PC-9 (cell line): ENCODE results near the gene ROBO1. TPM values are rescaled to one million over a fixed set of nuclear protein-coding genes. Genes with fewer than 3 reads are reported as not detected.
"Not testable (repeated sequence)": the region's sequence is repeated elsewhere in the genome, so short reads cannot be mapped to it uniquely, and the experiment has no call there.

Experiments used
- BruUV-seq: library from RNA; stranded (reverse); fragments of 400-500 nt; replicated peaks from 2 replicates; lab custom pipeline; 2021; lab: Mats Ljungman, UMichigan
- CTCF ChIA-PET: fragments of 300-600 bp; sonication (Branson Sonifier 250); formaldehyde crosslinking; loops from one replicate; lab custom pipeline; 2022; ENCODE audit warnings: antibody characterized with exemption; lab: Charles Lee
- POLR2A ChIA-PET: fragments of 300-600 bp; sonication (Branson Sonifier 250); formaldehyde crosslinking; loops from one replicate; lab custom pipeline; 2022; ENCODE audit warnings: antibody characterized with exemption; ENCODE audit not compliant: unreplicated experiment; lab: Charles Lee
- DNase-seq, 2 experiments: peaks; one replicate each; pipeline versions ENCODE4 v3.0.0 to v3.0.0-alpha.2; 2015 to 2022; ENCODE audit warnings: mixed read lengths in 1 of 2
- H2AFZ ChIP-seq: fragments of 200-600 bp; sonication (generic); 2 replicates; pipeline ENCODE4 v1.8.1; 2017; ENCODE audit warnings: antibody characterized with exemption
- H3F3A ChIP-seq: fragments of 200-600 bp; sonication (generic); 2 replicates; pipeline ENCODE4 v1.8.1; 2017; ENCODE audit warnings: antibody characterized with exemption, mild to moderate bottlenecking, low read depth; ENCODE audit not compliant: insufficient read depth
- H3K27ac ChIP-seq: fragments of 200-600 bp; sonication (generic); 2 replicates; pipeline ENCODE4 v1.6.1; 2016; ENCODE audit warnings: mixed run types
- H3K27me3 ChIP-seq: fragments of 200-600 bp; sonication (generic); 2 replicates; pipeline ENCODE4 v1.6.1; 2016; ENCODE audit warnings: low read depth, mixed run types; ENCODE audit not compliant: insufficient read depth
- H3K36me3 ChIP-seq: fragments of 200-600 bp; sonication (generic); 2 replicates; pipeline ENCODE4 v1.6.1; 2016; ENCODE audit warnings: low read depth, mixed run types
- H3K4me1 ChIP-seq: fragments of 200-600 bp; sonication (generic); replicated peaks from 2 replicates; pipeline ENCODE4 v1.6.1; 2016; ENCODE audit warnings: mixed run types; ENCODE audit not compliant: insufficient read depth
- H3K4me2 ChIP-seq: fragments of 200-600 bp; sonication (generic); 2 replicates; pipeline ENCODE4 v1.6.1; 2017; ENCODE audit warnings: mixed run types
- H3K4me3 ChIP-seq: fragments of 200-600 bp; sonication (generic); 2 replicates; pipeline ENCODE4 v1.6.1; 2016; ENCODE audit warnings: mixed run types
- H3K79me2 ChIP-seq: fragments of 200-600 bp; sonication (generic); 2 replicates; pipeline ENCODE4 v1.6.1; 2017; ENCODE audit warnings: low read depth, mixed run types
- H3K9me2 ChIP-seq: fragments of 200-600 bp; sonication (generic); 2 replicates; pipeline ENCODE4 v1.8.1; 2017; ENCODE audit warnings: mild to moderate bottlenecking; ENCODE audit not compliant: insufficient read depth
- H3K9me3 ChIP-seq: fragments of 200-600 bp; sonication (generic); 2 replicates; pipeline ENCODE4 v1.8.1; 2016; ENCODE audit warnings: low read depth; ENCODE audit not compliant: insufficient read depth
- H4K20me1 ChIP-seq: fragments of 200-600 bp; sonication (generic); 2 replicates; pipeline ENCODE4 v1.8.1; 2017; ENCODE audit not compliant: insufficient read depth
- EZH2 ChIP-seq: fragments of 200-600 bp; sonication (generic); IDR thresholded peaks from 2 replicates; pipeline ENCODE4 v1.8.0; 2017; ENCODE audit warnings: antibody characterized with exemption, low read depth
- intact Hi-C: fragments of 100-400 bp; cut with micrococcal nuclease; formaldehyde crosslinking; loops from one replicate; pipeline ENCODE4 v1.10.0; 2022; ENCODE audit not compliant: unreplicated experiment
- total RNA-seq: library from RNA; stranded (reverse); gene quantifications from 2 replicates; pipeline ENCODE4 v1.2.3, GENCODE V29; 2021
- TF ChIP-seq, protein P1 (sequence below): fragments of 200-600 bp; sonication (generic); conservative IDR thresholded peaks from 2 replicates; pipeline ENCODE4 v1.6.1; 2017; ENCODE audit warnings: mixed run types, antibody characterized with exemption, mild to moderate bottlenecking, moderate library complexity

ROBO1 gene
- total RNA-seq, 1 experiment from 2014 or later: 17.5 TPM

DNA sequence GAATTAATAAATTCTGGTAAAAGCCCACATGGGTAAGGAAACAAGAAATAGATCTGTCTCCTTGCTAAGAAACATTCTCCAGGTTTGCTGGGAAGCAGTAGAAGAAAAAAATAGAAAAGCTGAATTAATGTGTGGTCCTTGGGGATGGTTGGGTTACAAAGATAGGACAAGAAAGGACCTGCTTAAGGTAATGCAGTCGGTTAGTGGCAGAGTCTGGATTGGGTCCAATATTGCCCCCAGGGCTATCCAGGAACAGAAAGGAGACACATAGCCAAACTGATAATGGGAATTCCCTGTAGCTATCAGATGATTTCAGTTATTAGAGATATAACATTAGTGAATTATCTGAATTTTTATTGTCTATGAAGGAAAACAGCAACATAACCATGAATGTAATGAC lies 584.3 kb downstream of the ROBO1 start:
- H3F3A ChIP-seq: no peaks in the 10 kb centered on the region
- ChIA-PET CTCF (no interaction called here), POLR2A (no interaction called here)
- H3K4me2 ChIP-seq: no peak overlapping the region
- H3K4me3 ChIP-seq: no peak overlapping the region
- no peak for TF ChIP-seq EZH2
- TF ChIP-seq, protein P1, sequence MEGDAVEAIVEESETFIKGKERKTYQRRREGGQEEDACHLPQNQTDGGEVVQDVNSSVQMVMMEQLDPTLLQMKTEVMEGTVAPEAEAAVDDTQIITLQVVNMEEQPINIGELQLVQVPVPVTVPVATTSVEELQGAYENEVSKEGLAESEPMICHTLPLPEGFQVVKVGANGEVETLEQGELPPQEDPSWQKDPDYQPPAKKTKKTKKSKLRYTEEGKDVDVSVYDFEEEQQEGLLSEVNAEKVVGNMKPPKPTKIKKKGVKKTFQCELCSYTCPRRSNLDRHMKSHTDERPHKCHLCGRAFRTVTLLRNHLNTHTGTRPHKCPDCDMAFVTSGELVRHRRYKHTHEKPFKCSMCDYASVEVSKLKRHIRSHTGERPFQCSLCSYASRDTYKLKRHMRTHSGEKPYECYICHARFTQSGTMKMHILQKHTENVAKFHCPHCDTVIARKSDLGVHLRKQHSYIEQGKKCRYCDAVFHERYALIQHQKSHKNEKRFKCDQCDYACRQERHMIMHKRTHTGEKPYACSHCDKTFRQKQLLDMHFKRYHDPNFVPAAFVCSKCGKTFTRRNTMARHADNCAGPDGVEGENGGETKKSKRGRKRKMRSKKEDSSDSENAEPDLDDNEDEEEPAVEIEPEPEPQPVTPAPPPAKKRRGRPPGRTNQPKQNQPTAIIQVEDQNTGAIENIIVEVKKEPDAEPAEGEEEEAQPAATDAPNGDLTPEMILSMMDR: no peak
- no peaks in the 10 kb centered on the region for H3K4me1 ChIP-seq
- H4K20me1 ChIP-seq: no peaks in the 10 kb centered on the region
- no peaks in the 10 kb centered on the region for H3K36me3 ChIP-seq
- no peaks in the 10 kb centered on the region for H3K27me3 ChIP-seq
- no peaks in the 10 kb centered on the region for H3K9me3 ChIP-seq
- H3K9me2 ChIP-seq: no peaks in the 10 kb centered on the region
- H3K79me2 ChIP-seq: no peaks in the 10 kb centered on the region
- no peak for DNase-seq
- no peak overlapping the region for H2AFZ ChIP-seq
- no TSS peak for BruUV-seq
- H3K27ac ChIP-seq: no peak overlapping the region
- intact Hi-C loops: no loop called here

DNA sequence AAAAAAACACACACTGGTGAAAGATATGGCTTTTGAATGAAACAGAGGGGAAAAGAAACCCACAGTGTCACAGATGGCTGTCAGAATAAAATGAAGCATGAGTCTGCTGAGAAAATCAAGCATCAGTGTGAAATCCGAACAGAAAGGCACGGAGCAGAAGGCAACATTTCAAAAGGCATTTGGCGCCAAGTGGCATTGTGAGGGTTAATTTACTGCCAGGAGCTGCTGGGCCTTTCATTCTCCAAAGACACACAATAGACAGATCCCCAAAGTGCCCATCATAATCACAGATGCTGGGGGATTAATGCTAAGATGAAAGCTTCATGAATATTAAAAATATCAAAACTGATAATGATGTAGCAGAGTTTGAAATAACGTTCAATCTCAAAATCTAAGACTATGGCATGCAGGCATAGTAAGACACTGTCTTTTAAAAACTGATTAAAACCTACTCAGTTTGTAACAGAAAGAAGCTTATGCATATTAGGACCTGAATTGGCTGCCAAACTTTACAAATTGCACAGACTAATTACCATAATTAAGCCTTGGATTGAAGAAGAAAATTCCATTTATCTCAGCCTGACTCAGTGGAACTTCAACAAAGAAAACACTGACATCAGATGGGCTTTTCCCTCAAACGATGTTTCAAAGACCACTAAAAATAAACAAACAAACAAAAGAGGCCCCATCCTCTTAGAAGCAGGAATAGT lies 589.2 kb downstream of the ROBO1 start:
- CTCF ChIA-PET: no interaction called here
- Histone ChIP-seq H3F3A (no peaks in the 10 kb centered on the region), H4K20me1 (no peaks in the 10 kb centered on the region), H3K27me3 (no peaks in the 10 kb centered on the region), H2AFZ (no peak overlapping the region), H3K4me3 (no peak overlapping the region), H3K79me2 (no peaks in the 10 kb centered on the region), H3K4me2 (no peak overlapping the region), H3K9me2 (no peaks in the 10 kb centered on the region), H3K4me1 (no peaks in the 10 kb centered on the region), H3K9me3 (no peaks in the 10 kb centered on the region), H3K27ac (no peak overlapping the region), H3K36me3 (no peaks in the 10 kb centered on the region)
- no peak for TF ChIP-seq EZH2
- TF ChIP-seq, protein P1: no peak
- intact Hi-C loops: no loop called here
- BruUV-seq: no TSS peak
- DNase-seq: no peak
- POLR2A ChIA-PET: no interaction called here

DNA sequence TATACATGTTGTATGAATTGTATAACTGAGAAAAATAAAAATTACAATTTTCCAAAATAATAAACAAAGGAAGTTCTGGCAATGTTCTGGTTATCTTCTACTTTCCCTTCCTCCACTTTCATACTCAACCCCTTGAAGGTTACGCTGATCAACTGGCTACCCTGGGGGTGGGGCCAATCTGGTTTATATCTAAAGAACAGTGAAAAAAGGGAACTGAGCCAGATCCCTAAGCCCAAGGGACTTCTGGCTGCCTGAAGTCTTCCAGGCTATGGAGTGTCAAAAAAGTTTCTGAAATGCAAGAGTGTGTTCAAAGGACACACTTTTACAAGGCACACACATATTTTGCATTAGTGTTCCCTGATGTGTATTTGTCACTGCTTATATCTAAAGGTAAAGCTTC lies 591.9 kb downstream of the ROBO1 start:
- BruUV-seq: no TSS peak
- CTCF ChIA-PET: no interaction called here
- H3K27me3 ChIP-seq: no peaks in the 10 kb centered on the region
- no peaks in the 10 kb centered on the region for H3K79me2 ChIP-seq
- TF ChIP-seq, protein P1: no peak
- no peak for TF ChIP-seq EZH2
- no peak overlapping the region for H3K4me3 ChIP-seq
- no peak overlapping the region for H3K4me2 ChIP-seq
- H3K9me3 ChIP-seq: no peaks in the 10 kb centered on the region
- H3F3A ChIP-seq: no peaks in the 10 kb centered on the region
- H2AFZ ChIP-seq: no peak overlapping the region
- H3K36me3 ChIP-seq: no peaks in the 10 kb centered on the region
- intact Hi-C loops: no loop called here
- no peaks in the 10 kb centered on the region for H3K4me1 ChIP-seq
- POLR2A ChIA-PET: no interaction called here
- DNase-seq: no peak
- no peaks in the 10 kb centered on the region for H4K20me1 ChIP-seq
- H3K9me2 ChIP-seq: no peaks in the 10 kb centered on the region
- H3K27ac ChIP-seq: no peak overlapping the region

DNA sequence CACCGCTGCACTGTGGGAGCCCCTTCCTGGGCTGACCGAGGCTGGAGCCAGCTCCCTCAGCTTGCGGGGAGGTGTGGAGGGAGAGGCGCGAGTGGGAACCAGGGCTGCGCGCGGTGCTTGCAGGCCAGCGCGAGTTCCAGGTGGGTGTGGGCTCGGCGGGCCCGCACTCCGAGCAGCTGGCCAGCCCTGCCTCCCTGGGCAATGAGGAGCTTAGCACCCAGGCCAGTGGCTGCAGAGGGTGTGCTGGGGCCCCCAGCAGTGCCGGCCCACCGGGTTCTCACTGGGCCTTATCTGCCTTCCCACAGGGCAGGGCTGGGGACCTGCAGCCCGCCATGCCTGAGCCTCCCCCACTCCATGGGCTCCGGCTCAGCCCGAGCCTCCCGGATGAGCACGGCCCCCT lies 594.5 kb downstream of the ROBO1 start:
- H3K9me3 ChIP-seq, H3K4me3 ChIP-seq, H3K79me2 ChIP-seq, H3K4me2 ChIP-seq, intact Hi-C loops, H3K4me1 ChIP-seq, BruUV-seq, H3K36me3 ChIP-seq, H3F3A ChIP-seq, H4K20me1 ChIP-seq, H3K27me3 ChIP-seq, CTCF ChIA-PET, POLR2A ChIA-PET, H2AFZ ChIP-seq, H3K27ac ChIP-seq, DNase-seq, H3K9me2 ChIP-seq: not testable (repeated sequence)
